Endothelial cell of umbilical vein (primary cell): ENCODE results near the gene KCTD5. TPM values are rescaled to one million over a fixed set of nuclear protein-coding genes. Genes with fewer than 3 reads are reported as not detected.

Experiments used
- BruUV-seq: library from RNA; stranded (reverse); fragments of 400-500 nt; replicated peaks from 2 replicates; lab custom pipeline; 2021; lab: Mats Ljungman, UMichigan
- CTCF ChIA-PET: fragments of 300-600, 350-600 bp; sonication (Branson Sonifier 250); formaldehyde crosslinking; loops from one replicate; lab custom pipeline; 2021; ENCODE audit warnings: antibody characterized with exemption, inconsistent platforms; lab: Charles Lee
- POLR2A ChIA-PET: fragments of 300-600, 350-600 bp; sonication (Branson Sonifier 250); formaldehyde crosslinking; loops from one replicate; lab custom pipeline; 2021; ENCODE audit warnings: antibody characterized with exemption, inconsistent platforms; lab: Charles Lee
- DNase-seq: peaks from one replicate; pipeline ENCODE4 v3.0.0-alpha.2; 2011; ENCODE audit warnings: low read depth, low spot score
- FAIRE-seq: peaks from 2 replicates; lab custom pipeline; 2011; peaks lifted over from hg19 to GRCh38; lab: Jason Lieb, UNC
- H2AFZ ChIP-seq: 2 replicates; pipeline ENCODE4 v1.6.0; 2012; ENCODE audit warnings: low read depth, low read length, control low read depth, inconsistent platforms
- H3K27ac ChIP-seq: 2 replicates; pipeline ENCODE4 v1.5.1; 2011; ENCODE audit warnings: low read depth, mild to moderate bottlenecking, control low read depth, low read length, moderate library complexity; ENCODE audit not compliant: insufficient read depth
- H3K27me3 ChIP-seq, 2 experiments: 2 replicates each; pipeline versions ENCODE4 v1.6.0 to v1.6.1; 2011; ENCODE audit warnings: low read length in 2 of 2, mixed read lengths in 1 of 2; ENCODE audit not compliant: control insufficient read depth in 2 of 2, insufficient read depth in 2 of 2
- H3K36me3 ChIP-seq, 2 experiments: 2 replicates in 1 of 2; 3 replicates in 1 of 2; pipeline ENCODE4 v1.5.1; 2011; ENCODE audit warnings: low read length in 2 of 2, mild to moderate bottlenecking in 1 of 2, moderate library complexity in 1 of 2; ENCODE audit not compliant: control insufficient read depth in 2 of 2, insufficient read depth in 2 of 2; ENCODE audit errors: extremely low read depth in 1 of 2
- H3K4me1 ChIP-seq: 3 replicates; pipeline ENCODE4 v1.5.1; 2011; ENCODE audit warnings: mild to moderate bottlenecking, low read length; ENCODE audit not compliant: control insufficient read depth, insufficient read depth; ENCODE audit errors: extremely low read depth
- H3K4me2 ChIP-seq: 2 replicates; pipeline ENCODE4 v1.6.1; 2011; ENCODE audit warnings: low read length, control low read depth, mixed read lengths; ENCODE audit not compliant: insufficient read depth
- H3K4me3 ChIP-seq, 3 experiments: fragments of 200-600 bp in 1 of 3; sonication (generic), shearing (Covaris generic) in 1 of 3; replicated peaks in 1 of 3; 2 replicates each; pipeline ENCODE4 v1.5.1; 2011 to 2016; ENCODE audit warnings: control low read depth in 3 of 3, low read length in 3 of 3, mild to moderate bottlenecking in 2 of 3, inconsistent platforms in 1 of 3, low read depth in 1 of 3, moderate library complexity in 1 of 3; ENCODE audit not compliant: insufficient read depth in 1 of 3
- H3K79me2 ChIP-seq: 2 replicates; pipeline ENCODE4 v1.6.0; 2012; ENCODE audit warnings: low read length, inconsistent platforms; ENCODE audit not compliant: control insufficient read depth, insufficient read depth
- H3K9ac ChIP-seq: replicated peaks from 2 replicates; pipeline ENCODE3; 2011; ENCODE audit warnings: low read length, control low read depth; ENCODE audit not compliant: insufficient read depth; ENCODE audit errors: extremely low read depth
- H3K9me1 ChIP-seq: replicated peaks from 3 replicates; pipeline ENCODE4 v1.6.0; 2011; ENCODE audit warnings: mild to moderate bottlenecking, low read length; ENCODE audit not compliant: control insufficient read depth, insufficient read depth; ENCODE audit errors: extremely low read depth
- H3K9me3 ChIP-seq: replicated peaks from 2 replicates; pipeline ENCODE4 v1.5.1; 2012; ENCODE audit warnings: low read length, inconsistent platforms; ENCODE audit not compliant: control insufficient read depth, insufficient read depth
- H4K20me1 ChIP-seq: replicated peaks from 2 replicates; pipeline ENCODE3; 2011; ENCODE audit warnings: mild to moderate bottlenecking, low read length; ENCODE audit not compliant: control insufficient read depth, insufficient read depth; ENCODE audit errors: extremely low read depth
- EZH2 ChIP-seq: IDR thresholded peaks from 2 replicates; pipeline ENCODE4 v1.6.1; 2012; ENCODE audit warnings: borderline replicate concordance, low read depth, mild to moderate bottlenecking, moderate library complexity, low read length, inconsistent platforms; ENCODE audit not compliant: severe bottlenecking
- FOS ChIP-seq: IDR thresholded peaks from 2 replicates; pipeline ENCODE4 v1.6.1; 2011; ENCODE audit warnings: mild to moderate bottlenecking, low read length, moderate library complexity, borderline replicate concordance; ENCODE audit not compliant: insufficient read depth
- GATA2 ChIP-seq: IDR thresholded peaks from 2 replicates; pipeline ENCODE4 v1.7.0; 2011; ENCODE audit warnings: low read depth, mild to moderate bottlenecking, moderate library complexity, mixed read lengths, low read length; ENCODE audit not compliant: insufficient read length, insufficient read depth
- JUN ChIP-seq: IDR thresholded peaks from 2 replicates; pipeline ENCODE4 v1.6.1; 2011; ENCODE audit warnings: borderline replicate concordance, low read depth; ENCODE audit not compliant: insufficient read length, insufficient read depth
- MYC ChIP-seq: IDR thresholded peaks from one replicate; pipeline ENCODE4 v1.6.1; 2011; ENCODE audit warnings: mild to moderate bottlenecking, low read depth, low read length
- POLR2A ChIP-seq: IDR thresholded peaks from 2 replicates; pipeline ENCODE4 v1.6.1; 2012; ENCODE audit warnings: low read depth, mild to moderate bottlenecking, control low read depth, low read length
- POLR2AphosphoS5 ChIP-seq: IDR thresholded peaks from 2 replicates; pipeline ENCODE4 v1.6.1; 2012; ENCODE audit warnings: low read depth, mild to moderate bottlenecking, control low read depth, low read length, moderate library complexity; ENCODE audit not compliant: insufficient read depth
- dilution Hi-C: fragments of 300-500 bp; cut with MboI; formaldehyde crosslinking; loops from one replicate; pipeline ENCODE4 v1.15.0; 2019; ENCODE audit warnings: low sequenced_read_pairs; ENCODE audit not compliant: extremely low pct_ligation_motif_present
- intact Hi-C: fragments of 100-400 bp; cut with micrococcal nuclease; formaldehyde crosslinking; loops from one replicate; pipeline ENCODE4 v1.10.0; 2022
- polyA plus RNA-seq, 4 experiments: library from polyadenylated mRNA; depleted of rRNA in 3 of 4; stranded (reverse) in 3 of 4; unstranded in 1 of 4; fragments of >200 nt; gene quantifications; 2 replicates each; pipeline versions ENCODE4 v1.2.1 to v1.2.3, GENCODE V29; 2011 to 2012; ENCODE audit warnings: missing spikeins in 1 of 4
- total RNA-seq: library from RNA; stranded (reverse); gene quantifications from 2 replicates; pipeline ENCODE4 v1.2.3, GENCODE V29; 2021
- TF ChIP-seq, protein P1 (sequence below): IDR thresholded peaks from 2 replicates; pipeline ENCODE4 v1.6.1; 2011; ENCODE audit not compliant: insufficient read depth, insufficient read length
- TF ChIP-seq, protein P2 (sequence below), 2 donors: IDR thresholded peaks; 1 replicate in 1 of 2; 2 replicates in 1 of 2; pipeline ENCODE4 v1.5.1; 2011; ENCODE audit warnings: low read length in 2 of 2, mild to moderate bottlenecking in 2 of 2, moderate library complexity in 2 of 2, control low read depth in 1 of 2, inconsistent platforms in 1 of 2, low read depth in 1 of 2; ENCODE audit not compliant: insufficient read depth in 1 of 2; ENCODE audit errors: extremely low read depth in 1 of 2

Gene KCTD5
- total and polyA plus RNA-seq, 2 donors (not counting 3 experiments of a cell fraction or from before 2014, with no cell fraction given) = 32.2 to 42.0 TPM

DNA sequence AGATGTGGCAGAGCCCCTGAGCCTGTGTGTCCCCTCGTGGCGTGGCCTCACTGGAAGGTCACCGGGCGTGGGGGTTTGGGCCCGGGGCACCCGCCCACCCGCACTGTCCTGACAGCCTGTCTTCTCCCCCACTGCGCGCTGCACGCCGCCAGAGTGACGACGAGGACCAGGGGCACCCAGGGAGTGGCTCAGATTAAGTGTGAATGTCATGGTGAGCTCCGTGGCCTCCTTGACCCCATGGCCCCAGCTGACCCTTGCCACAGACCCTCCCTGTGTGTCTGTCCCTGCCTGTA, 22.6 kb downstream of the KCTD5 start:
- dilution Hi-C loops = no loop called here

More for the DNA sequence above, 22.6 kb downstream of the KCTD5 start:
- H3K4me2 ChIP-seq = no peak overlapping the region
- no peaks in the 10 kb centered on the region for H4K20me1 ChIP-seq
- ChIA-PET POLR2A (no interaction called here), CTCF (no interaction called here)
- TF ChIP-seq FOS = no peak
- no peak for TF ChIP-seq POLR2AphosphoS5
- TF ChIP-seq EZH2 = no peak
- no peak for TF ChIP-seq MYC
- TF ChIP-seq, protein P1, sequence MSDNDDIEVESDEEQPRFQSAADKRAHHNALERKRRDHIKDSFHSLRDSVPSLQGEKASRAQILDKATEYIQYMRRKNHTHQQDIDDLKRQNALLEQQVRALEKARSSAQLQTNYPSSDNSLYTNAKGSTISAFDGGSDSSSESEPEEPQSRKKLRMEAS = no peak
- no peak for TF ChIP-seq JUN
- no peak for TF ChIP-seq POLR2A
- no peak for TF ChIP-seq GATA2
- TF ChIP-seq, protein P2, sequence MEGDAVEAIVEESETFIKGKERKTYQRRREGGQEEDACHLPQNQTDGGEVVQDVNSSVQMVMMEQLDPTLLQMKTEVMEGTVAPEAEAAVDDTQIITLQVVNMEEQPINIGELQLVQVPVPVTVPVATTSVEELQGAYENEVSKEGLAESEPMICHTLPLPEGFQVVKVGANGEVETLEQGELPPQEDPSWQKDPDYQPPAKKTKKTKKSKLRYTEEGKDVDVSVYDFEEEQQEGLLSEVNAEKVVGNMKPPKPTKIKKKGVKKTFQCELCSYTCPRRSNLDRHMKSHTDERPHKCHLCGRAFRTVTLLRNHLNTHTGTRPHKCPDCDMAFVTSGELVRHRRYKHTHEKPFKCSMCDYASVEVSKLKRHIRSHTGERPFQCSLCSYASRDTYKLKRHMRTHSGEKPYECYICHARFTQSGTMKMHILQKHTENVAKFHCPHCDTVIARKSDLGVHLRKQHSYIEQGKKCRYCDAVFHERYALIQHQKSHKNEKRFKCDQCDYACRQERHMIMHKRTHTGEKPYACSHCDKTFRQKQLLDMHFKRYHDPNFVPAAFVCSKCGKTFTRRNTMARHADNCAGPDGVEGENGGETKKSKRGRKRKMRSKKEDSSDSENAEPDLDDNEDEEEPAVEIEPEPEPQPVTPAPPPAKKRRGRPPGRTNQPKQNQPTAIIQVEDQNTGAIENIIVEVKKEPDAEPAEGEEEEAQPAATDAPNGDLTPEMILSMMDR (IDR thresholded peaks at IDR 0.05; ENCODE audit: extremely low read depth in 1 of 2, insufficient read depth in 1 of 2, low read depth in 1 of 2, low read length in 2 of 2) = no peak
- no peaks in the 10 kb centered on the region for H3K79me2 ChIP-seq
- FAIRE-seq (no peak), DNase-seq (no peak)
- no peaks in the 10 kb centered on the region for H3K9me3 ChIP-seq
- no peak overlapping the region for H3K27ac ChIP-seq
- no peaks in the 10 kb centered on the region for H3K4me1 ChIP-seq
- no peak overlapping the region for H3K9ac ChIP-seq
- no TSS peak for BruUV-seq
- no peaks in the 10 kb centered on the region for H3K9me1 ChIP-seq
- no peak overlapping the region for H3K4me3 ChIP-seq
- intact Hi-C loops = no loop called here
- H2AFZ ChIP-seq = no peak overlapping the region
- no peaks in the 10 kb centered on the region for H3K27me3 ChIP-seq
- peaks cover 3 to 46% of the 10 kb centered on the region in 2 experiments for H3K36me3 ChIP-seq
